Immature natural killer cell (primary cell): ENCODE measurements around the gene TCF7L2. TPM values are rescaled to one million over a fixed set of nuclear protein-coding genes. Genes with fewer than 3 reads are reported as not detected.

Source experiments
- DNase-seq, 3 donors: peaks; one replicate each; pipeline ENCODE4 v3.0.0; 2022; ENCODE audit warnings: mixed read lengths in 1 of 3
- H3K27ac Mint-ChIP-seq, 6 donors: one replicate each; pipeline ENCODE4 v1.8.0; 2020; ENCODE audit warnings: mixed read lengths in 6 of 6, mild to moderate bottlenecking in 5 of 6, inconsistent platforms in 4 of 6, moderate library complexity in 3 of 6
- H3K27me3 Mint-ChIP-seq, 3 donors: one replicate each; pipeline ENCODE4 v1.8.0; 2020 to 2021; ENCODE audit warnings: low read depth in 3 of 3, mild to moderate bottlenecking in 3 of 3, mixed read lengths in 3 of 3, moderate library complexity in 3 of 3, inconsistent platforms in 1 of 3
- H3K36me3 Mint-ChIP-seq, 3 donors: one replicate each; pipeline ENCODE4 v1.8.0; 2020; ENCODE audit warnings: mixed read lengths in 3 of 3, inconsistent platforms in 2 of 3, mild to moderate bottlenecking in 2 of 3
- H3K4me1 Mint-ChIP-seq, 2 donors: one replicate each; pipeline ENCODE4 v1.8.0; 2020; ENCODE audit warnings: inconsistent platforms in 2 of 2, mild to moderate bottlenecking in 2 of 2, mixed read lengths in 2 of 2, moderate library complexity in 1 of 2
- H3K4me3 Mint-ChIP-seq, 5 donors: one replicate each; pipeline ENCODE4 v1.8.0; 2020; ENCODE audit warnings: mild to moderate bottlenecking in 5 of 5, mixed read lengths in 5 of 5, inconsistent platforms in 3 of 5, moderate library complexity in 3 of 5
- H3K9me3 Mint-ChIP-seq, 6 donors: one replicate each; pipeline ENCODE4 v1.8.0; 2020; ENCODE audit warnings: mild to moderate bottlenecking in 6 of 6, mixed read lengths in 6 of 6, inconsistent platforms in 4 of 6, moderate library complexity in 3 of 6
- polyA plus RNA-seq, 3 donors: library from polyadenylated mRNA; unstranded; fragments of 300-500 nt; fragmentation: Illumina TruSeq; gene quantifications; one replicate each; pipeline ENCODE4 v1.2.3, GENCODE V29; 2021

TCF7L2 gene
- polyA plus RNA-seq, 3 donors from 2014 or later: 0.83 to 1.8 TPM; not detected in 1

- H3K27ac Mint-ChIP-seq: peak overlapping the region in 1 of 6 donors; percentile 47
- peak; percentile 29 to 41 (median 34) for DNase-seq
- peaks cover 3 to 28% (median 18%) of the 10 kb centered on the region in 3 donors for H3K27me3 Mint-ChIP-seq
- no peaks in the 10 kb centered on the region for H3K9me3 Mint-ChIP-seq
- H3K4me3 Mint-ChIP-seq: peak overlapping the region in 4 of 5 donors; percentile 52 to 81 (median 66)
- H3K36me3 Mint-ChIP-seq: peaks cover 0 to 6% (median 3%) of the 10 kb centered on the region in 3 donors
- H3K4me1 Mint-ChIP-seq: peaks cover 28 to 31% of the 10 kb centered on the region in 2 donors
Measured at GRCh38 chr10:112981553-112981952, 31.5 kb downstream of the TCF7L2 start.

GRCh38 chr10:112983444-112984056 is 33.5 kb downstream of the TCF7L2 start:
- H3K9me3 Mint-ChIP-seq: no peaks in the 10 kb centered on the region
- H3K27ac Mint-ChIP-seq: no peak overlapping the region
- H3K27me3 Mint-ChIP-seq: peaks cover 0 to 22% (median 18%) of the 10 kb centered on the region in 3 donors
- H3K4me3 Mint-ChIP-seq: no peak overlapping the region
- peaks cover 37 to 38% of the 10 kb centered on the region in 2 donors for H3K4me1 Mint-ChIP-seq
- no peak for DNase-seq
- H3K36me3 Mint-ChIP-seq: peaks cover 0 to 7% (median 3%) of the 10 kb centered on the region in 3 donors

- H3K27ac Mint-ChIP-seq: no peak overlapping the region
- H3K9me3 Mint-ChIP-seq: no peaks in the 10 kb centered on the region
- DNase-seq: no peak
- peaks cover 0 to 22% (median 12%) of the 10 kb centered on the region in 3 donors for H3K27me3 Mint-ChIP-seq
- peaks cover 0 to 7% (median 3%) of the 10 kb centered on the region in 3 donors for H3K36me3 Mint-ChIP-seq
- peaks cover 37 to 38% of the 10 kb centered on the region in 2 donors for H3K4me1 Mint-ChIP-seq
- H3K4me3 Mint-ChIP-seq: no peak overlapping the region
Measured at GRCh38 chr10:112984756-112985155, 34.7 kb downstream of the TCF7L2 start.

GRCh38 chr10:112985690-112986543 is 35.9 kb downstream of the TCF7L2 start:
- peaks cover 0 to 7% (median 3%) of the 10 kb centered on the region in 3 donors for H3K36me3 Mint-ChIP-seq
- no peak overlapping the region for H3K27ac Mint-ChIP-seq
- peak overlapping the region in 4 of 5 donors; percentile 15 to 35 (median 27) for H3K4me3 Mint-ChIP-seq
- H3K9me3 Mint-ChIP-seq: no peaks in the 10 kb centered on the region
- peaks cover 33 to 35% of the 10 kb centered on the region in 2 donors for H3K4me1 Mint-ChIP-seq
- H3K27me3 Mint-ChIP-seq: peaks cover 0 to 22% (median 12%) of the 10 kb centered on the region in 3 donors
- no peak for DNase-seq

GRCh38 chr10:112986544-112987190 is 36.6 kb downstream of the TCF7L2 start:
- H3K27me3 Mint-ChIP-seq: peaks cover 0 to 19% (median 8%) of the 10 kb centered on the region in 3 donors
- peak overlapping the region in 2 of 5 donors; percentile 15 to 35 for H3K4me3 Mint-ChIP-seq
- H3K27ac Mint-ChIP-seq: no peak overlapping the region
- H3K36me3 Mint-ChIP-seq: peaks cover 0 to 7% (median 3%) of the 10 kb centered on the region in 3 donors
- H3K4me1 Mint-ChIP-seq: peaks cover 26 to 27% of the 10 kb centered on the region in 2 donors
- H3K9me3 Mint-ChIP-seq: no peaks in the 10 kb centered on the region
- no peak for DNase-seq

- Mint-ChIP-seq H3K9me3 (no peaks in the 10 kb centered on the region), H3K4me3 (no peak overlapping the region), H3K27me3 (peaks cover 2 to 10% (median 8%) of the 10 kb centered on the region in 3 donors), H3K4me1 (peaks cover 21 to 22% of the 10 kb centered on the region in 2 donors), H3K27ac (no peak overlapping the region), H3K36me3 (peaks cover 0 to 7% (median 3%) of the 10 kb centered on the region in 3 donors)
- no peak for DNase-seq
Measured at GRCh38 chr10:112988839-112989406, 38.9 kb downstream of the TCF7L2 start.

- no peak overlapping the region for H3K27ac Mint-ChIP-seq
- no peak for DNase-seq
- H3K27me3 Mint-ChIP-seq: peaks cover 2 to 10% (median 8%) of the 10 kb centered on the region in 3 donors
- no peak overlapping the region for H3K4me3 Mint-ChIP-seq
- no peaks in the 10 kb centered on the region for H3K9me3 Mint-ChIP-seq
- peaks cover 0 to 7% (median 3%) of the 10 kb centered on the region in 3 donors for H3K36me3 Mint-ChIP-seq
- peaks cover 22 to 23% of the 10 kb centered on the region in 2 donors for H3K4me1 Mint-ChIP-seq
Measured at GRCh38 chr10:112989826-112990225, 39.8 kb downstream of the TCF7L2 start.

GRCh38 chr10:112990271-112990670 is 40.2 kb downstream of the TCF7L2 start:
- Mint-ChIP-seq H3K9me3 (no peaks in the 10 kb centered on the region), H3K27me3 (peaks cover 2 to 10% (median 8%) of the 10 kb centered on the region in 3 donors), H3K27ac (no peak overlapping the region), H3K36me3 (peaks cover 0 to 7% (median under 1%) of the 10 kb centered on the region in 3 donors), H3K4me3 (no peak overlapping the region), H3K4me1 (peaks cover 22% of the 10 kb centered on the region in 2 donors)
- DNase-seq: no peak

GRCh38 chr10:112991888-112992491 is 41.9 kb downstream of the TCF7L2 start:
- Mint-ChIP-seq H3K4me3 (no peak overlapping the region), H3K27me3 (peaks cover 2 to 4% (median 3%) of the 10 kb centered on the region in 3 donors), H3K4me1 (peaks cover 4 to 5% of the 10 kb centered on the region in 2 donors), H3K9me3 (no peaks in the 10 kb centered on the region), H3K27ac (no peak overlapping the region), H3K36me3 (peaks cover 0 to 12% (median 0%) of the 10 kb centered on the region in 3 donors)
- DNase-seq: no peak

- no peak overlapping the region for H3K27ac Mint-ChIP-seq
- no peak overlapping the region for H3K4me3 Mint-ChIP-seq
- no peaks in the 10 kb centered on the region for H3K9me3 Mint-ChIP-seq
Measured at GRCh38 chr10:112996462-112996861, 46.4 kb downstream of the TCF7L2 start.

GRCh38 chr10:112999102-112999501 is 49.1 kb downstream of the TCF7L2 start:
- Mint-ChIP-seq H3K27ac (no peak overlapping the region), H3K36me3 (peaks cover 0 to 7% (median 0%) of the 10 kb centered on the region in 3 donors), H3K9me3 (no peaks in the 10 kb centered on the region), H3K27me3 (peaks cover 0 to 2% (median 2%) of the 10 kb centered on the region in 3 donors), H3K4me1 (peaks cover 4 to 8% of the 10 kb centered on the region in 2 donors), H3K4me3 (no peak overlapping the region)
- no peak for DNase-seq

More at GRCh38 chr10:112996462-112996861, 46.4 kb downstream of the TCF7L2 start:
- Mint-ChIP-seq H3K27me3 (peaks cover 2 to 4% (median 2%) of the 10 kb centered on the region in 3 donors), H3K4me1 (peaks cover 0 to 2% of the 10 kb centered on the region in 2 donors), H3K36me3 (peaks cover 0 to 7% (median 0%) of the 10 kb centered on the region in 3 donors)
- no peak for DNase-seq

- peaks cover 0 to 7% (median 0%) of the 10 kb centered on the region in 3 donors for H3K36me3 Mint-ChIP-seq
- no peak for DNase-seq
- peaks cover 15 to 17% of the 10 kb centered on the region in 2 donors for H3K4me1 Mint-ChIP-seq
- H3K27me3 Mint-ChIP-seq: peaks cover 0 to 3% (median 2%) of the 10 kb centered on the region in 3 donors
- no peaks in the 10 kb centered on the region for H3K9me3 Mint-ChIP-seq
- no peak overlapping the region for H3K27ac Mint-ChIP-seq
- no peak overlapping the region for H3K4me3 Mint-ChIP-seq
Measured at GRCh38 chr10:113000442-113000841, 50.4 kb downstream of the TCF7L2 start.
